ENCODE results near the gene C16orf87.

GRCh38 chr16:46845952-46846351 lies 15.0 kb upstream of the C16orf87 start:
- TF ChIP-seq, protein P1, sequence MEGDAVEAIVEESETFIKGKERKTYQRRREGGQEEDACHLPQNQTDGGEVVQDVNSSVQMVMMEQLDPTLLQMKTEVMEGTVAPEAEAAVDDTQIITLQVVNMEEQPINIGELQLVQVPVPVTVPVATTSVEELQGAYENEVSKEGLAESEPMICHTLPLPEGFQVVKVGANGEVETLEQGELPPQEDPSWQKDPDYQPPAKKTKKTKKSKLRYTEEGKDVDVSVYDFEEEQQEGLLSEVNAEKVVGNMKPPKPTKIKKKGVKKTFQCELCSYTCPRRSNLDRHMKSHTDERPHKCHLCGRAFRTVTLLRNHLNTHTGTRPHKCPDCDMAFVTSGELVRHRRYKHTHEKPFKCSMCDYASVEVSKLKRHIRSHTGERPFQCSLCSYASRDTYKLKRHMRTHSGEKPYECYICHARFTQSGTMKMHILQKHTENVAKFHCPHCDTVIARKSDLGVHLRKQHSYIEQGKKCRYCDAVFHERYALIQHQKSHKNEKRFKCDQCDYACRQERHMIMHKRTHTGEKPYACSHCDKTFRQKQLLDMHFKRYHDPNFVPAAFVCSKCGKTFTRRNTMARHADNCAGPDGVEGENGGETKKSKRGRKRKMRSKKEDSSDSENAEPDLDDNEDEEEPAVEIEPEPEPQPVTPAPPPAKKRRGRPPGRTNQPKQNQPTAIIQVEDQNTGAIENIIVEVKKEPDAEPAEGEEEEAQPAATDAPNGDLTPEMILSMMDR (IDR thresholded peaks at IDR 0.05), result no peak
- no peak for TF ChIP-seq POLR2A (IDR thresholded peaks at IDR 0.05)
